HG03342 (cell line): ENCODE results near the gene RNF175.
A peak's percentile ranks its signal among the peaks of the same experiment; 100 is the strongest.

Source experiments
- ATAC-seq: cut with Tn5 transposase; IDR thresholded peaks from one replicate; pipeline ENCODE4 v1.9.1; 2021; ENCODE audit warnings: mild to moderate bottlenecking, moderate library complexity; ENCODE audit not compliant: unreplicated experiment

The RNF175 gene

DNA sequence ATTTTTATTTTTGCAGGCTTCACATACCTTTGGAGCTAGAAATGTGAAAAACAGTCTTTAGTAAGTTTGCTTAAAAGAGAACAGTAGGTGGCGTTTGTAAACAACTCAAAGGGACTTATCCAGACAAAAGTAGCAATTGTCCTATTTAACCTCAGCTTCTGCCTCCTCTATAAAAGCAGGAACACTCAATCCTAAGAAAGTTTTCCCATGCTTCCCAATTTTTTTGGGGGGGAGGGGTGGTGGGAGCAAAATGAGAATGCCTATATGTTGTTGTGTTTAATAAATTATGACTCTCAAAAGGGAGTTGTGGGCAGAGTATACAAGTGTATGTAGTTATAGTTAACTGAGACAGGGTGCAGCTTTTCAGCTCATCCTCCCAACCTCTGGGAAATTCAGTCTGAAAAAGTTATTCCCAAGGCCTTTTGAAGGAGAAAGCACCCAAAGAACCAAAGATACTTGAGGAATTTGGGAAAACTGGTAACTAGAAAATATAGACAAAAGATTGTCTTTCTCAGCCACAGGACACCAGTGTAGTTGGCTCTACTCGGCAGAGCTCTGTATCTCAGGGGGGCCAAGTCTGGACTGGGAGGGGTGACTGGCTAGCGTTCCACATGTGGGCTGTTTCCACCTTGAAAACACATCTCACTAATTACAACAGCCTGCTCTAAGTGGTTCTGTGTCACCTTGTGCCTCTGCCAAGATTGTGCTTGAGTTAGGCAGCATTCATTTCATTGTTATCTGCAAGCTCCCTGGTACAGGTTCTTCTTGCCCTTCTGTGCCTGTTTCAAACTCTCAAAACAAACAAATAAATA lies 26.3 kb upstream of the RNF175 start:
- ATAC-seq = no peak

DNA sequence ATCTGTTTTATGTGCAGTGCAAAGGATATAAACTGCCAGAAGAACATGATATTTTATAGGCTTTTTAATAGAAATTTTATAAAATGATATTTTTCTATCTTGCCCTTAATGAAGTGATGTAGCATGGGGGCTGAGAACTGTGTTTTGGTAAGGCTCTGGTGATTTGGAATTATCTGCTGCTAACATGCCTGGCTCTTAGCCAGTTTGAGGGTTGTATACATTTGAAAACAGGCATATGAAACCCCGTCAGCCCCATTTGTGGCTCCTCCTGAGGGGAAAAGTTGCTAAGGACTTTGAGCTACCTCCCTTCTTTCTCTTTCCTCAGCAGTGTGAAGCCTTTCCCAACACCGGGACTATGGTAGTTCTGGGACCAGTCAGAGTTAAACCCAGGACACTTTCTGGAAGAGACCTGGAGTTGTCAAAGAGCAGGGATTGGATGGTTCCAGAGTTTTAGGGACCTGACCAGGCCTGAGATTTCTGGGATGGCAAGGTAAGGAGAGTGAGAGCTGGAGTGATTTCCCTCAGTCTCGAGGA lies 24.4 kb upstream of the RNF175 start:
- no peak for ATAC-seq

DNA sequence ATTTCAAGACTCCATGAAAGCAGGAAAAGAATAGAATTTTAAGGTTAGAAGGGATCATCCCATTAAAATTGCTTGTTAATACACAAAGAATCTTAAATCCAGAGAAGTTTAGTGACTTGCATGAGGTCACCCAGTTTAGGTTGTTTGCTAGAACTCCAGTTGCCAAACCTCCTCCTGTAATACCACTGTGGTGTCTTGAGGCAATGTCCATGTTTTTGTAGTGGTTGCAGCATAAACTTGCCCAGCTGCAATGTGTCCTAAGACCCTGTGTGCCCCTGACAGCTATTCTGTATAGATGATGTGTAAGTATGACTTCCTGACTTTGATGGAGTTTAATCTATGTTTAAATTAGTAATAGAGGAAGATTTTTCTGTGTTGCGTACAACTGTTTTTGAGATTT lies 22.8 kb upstream of the RNF175 start:
- no peak for ATAC-seq

DNA sequence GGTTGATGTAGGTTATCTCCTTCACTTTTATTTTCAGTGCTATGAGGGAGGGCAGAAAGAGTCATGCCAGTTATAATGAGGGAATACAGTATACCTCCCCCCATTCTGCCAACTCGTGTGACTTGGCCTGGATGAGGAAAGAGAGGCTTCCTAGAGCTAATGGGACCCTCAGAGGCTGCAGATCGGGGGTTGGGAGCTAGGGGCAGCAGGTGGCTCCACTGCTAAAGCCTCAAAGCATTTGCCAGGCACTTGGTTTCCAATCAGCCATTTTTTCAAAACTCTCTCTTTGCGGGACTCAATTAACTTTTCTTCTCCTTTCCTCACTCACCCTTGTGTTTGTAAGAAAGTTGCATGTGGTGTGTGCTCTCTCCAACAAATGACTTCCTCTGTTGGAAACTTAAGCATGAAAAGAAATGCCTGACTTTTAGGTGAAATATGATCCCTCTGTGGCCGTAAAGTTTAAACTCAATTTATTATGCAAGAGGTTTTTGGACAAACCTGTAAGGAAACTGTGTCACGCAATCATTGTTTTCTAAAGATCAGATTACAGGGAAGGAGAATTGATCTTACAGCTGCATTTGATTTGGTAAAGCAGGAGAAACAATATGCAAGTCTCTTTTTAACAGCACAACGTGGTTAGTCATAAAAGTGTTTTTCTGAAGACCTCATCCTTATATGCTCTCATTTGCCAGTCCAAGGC lies 22.0 kb upstream of the RNF175 start:
- ATAC-seq = no peak

DNA sequence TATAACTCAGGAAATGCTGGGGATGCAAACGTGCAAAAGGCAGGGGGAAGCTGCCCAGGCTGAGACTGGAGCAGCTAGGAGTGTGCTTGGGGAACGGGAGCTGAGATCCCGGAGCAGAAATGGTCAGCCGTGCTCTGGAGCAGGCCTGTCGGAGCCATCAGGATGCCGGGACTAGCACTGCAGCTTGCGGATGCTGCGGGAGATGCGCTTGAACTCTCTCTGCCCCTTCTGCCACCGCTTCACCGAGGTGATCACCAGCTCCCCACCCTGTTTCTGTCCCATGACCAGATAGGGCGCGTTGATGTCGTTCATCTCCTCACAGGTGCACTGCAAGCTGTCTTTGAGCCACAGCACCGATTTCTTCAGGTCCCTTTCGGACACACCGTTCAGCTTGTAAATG lies 21.5 kb upstream of the RNF175 start:
- no peak for ATAC-seq

DNA sequence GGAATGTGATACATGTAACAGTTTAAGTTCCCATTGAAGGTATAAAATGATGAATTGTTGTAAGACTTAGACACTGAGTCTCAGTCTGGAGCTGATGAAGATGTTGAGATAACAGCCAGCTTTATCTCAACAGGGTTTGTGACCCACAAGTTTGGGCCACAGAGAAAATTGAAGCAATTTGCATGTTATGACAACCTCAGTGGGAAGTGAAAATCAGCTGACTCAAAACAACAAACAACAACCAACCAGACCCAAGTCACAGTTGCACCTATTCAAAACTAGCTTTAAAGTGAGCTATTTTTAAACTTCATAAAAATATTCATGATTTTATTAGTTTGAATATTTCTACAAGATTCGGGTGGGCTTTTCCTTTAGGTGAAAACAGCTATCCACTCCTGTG lies 21.1 kb upstream of the RNF175 start:
- peak; percentile 86 for ATAC-seq

DNA sequence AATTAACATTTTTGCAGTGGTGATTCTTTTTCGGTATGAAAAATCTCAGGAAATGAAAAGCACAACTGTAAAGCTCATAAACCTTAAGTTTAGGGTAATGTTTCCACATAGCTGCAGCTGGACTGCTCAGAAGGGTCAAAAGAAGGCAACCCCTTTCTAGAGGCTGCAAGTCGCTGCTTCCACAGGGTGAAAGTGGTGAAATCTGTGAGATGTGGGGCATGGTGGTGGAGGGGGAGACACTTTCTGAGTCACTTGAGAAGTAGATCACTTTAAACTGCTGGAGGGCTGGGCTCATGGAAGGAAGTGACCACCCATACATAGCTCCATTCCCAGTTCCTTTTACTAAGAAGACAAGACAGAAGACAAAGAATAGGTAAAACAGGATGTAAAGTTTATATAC lies 20.4 kb upstream of the RNF175 start:
- no peak for ATAC-seq

DNA sequence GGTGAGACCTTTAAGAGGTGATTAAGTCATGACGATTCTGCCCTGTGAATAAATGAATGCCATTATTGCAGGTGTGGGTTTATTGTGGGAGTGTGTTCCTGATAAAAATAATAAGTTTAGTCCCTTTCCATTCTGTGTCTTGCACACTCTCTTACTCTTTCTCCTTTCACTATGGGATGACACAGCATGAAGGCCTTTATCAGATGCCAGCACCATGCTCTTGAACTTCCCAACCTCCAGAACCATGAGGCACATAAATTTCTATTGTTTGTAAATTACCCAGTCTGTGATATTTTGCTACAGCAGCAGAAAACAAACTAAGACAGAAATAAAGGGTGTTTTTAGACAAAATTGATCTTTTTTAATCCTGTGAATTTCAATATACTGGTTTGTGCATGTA lies 18.6 kb upstream of the RNF175 start:
- ATAC-seq = no peak

DNA sequence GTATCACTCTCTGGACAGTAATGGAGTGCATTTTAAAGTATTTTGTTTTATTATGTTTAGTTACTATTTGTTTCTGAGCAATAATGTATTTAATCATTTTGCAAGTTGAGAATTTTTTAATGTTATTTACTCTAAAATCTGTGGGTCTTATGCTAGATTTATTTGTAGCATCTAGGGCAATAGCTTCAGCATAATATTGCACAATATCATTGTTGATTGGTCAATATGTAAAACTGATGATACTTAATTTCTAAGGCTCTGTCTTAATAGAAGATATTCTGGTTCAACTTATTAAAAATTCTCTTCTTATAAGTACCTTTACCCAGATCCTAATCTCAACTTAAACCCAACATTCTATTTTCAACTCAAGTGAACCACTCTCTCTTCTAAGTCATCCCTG lies 17.6 kb upstream of the RNF175 start:
- ATAC-seq = no peak

DNA sequence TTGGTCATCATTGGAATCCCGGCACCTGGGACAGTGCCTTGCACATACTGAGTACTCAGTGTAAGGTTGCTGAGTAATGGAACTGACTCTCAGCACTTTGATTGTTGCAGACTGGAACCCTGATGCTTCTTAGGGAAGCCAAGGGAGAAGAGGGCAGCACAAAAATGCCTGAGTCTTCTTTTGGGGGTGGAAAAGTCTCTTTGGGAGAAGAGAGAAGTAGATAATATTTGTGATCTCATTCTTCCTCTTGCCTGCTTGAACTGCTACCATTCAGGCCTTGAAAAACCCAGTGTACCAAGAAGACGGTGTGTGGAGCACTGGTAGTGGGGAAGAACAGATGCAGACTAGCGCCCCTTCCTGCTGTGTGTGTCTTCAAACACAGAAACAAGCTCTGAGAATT lies 16.8 kb upstream of the RNF175 start:
- ATAC-seq = no peak

DNA sequence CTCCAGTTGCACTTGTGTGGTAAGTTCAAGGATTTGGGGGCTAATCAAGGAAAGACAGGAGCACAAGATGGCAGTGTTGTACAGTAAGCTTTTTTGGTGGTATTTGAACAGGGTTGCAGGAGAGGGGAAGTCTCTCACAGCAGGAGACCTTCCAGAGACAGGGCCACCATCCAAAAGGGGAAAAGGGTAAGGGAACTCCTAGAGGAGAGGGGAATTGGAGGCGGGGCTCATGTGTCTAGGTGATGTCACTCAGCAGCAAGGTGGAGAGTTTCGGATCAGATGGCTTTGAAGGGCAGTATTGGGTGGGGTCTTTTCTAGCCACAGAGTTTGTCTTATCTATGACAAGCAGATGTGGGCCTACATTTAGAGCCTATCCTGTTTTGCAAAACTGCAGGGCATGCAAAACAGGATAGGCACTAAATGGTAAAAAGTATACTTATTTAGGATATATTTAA lies 13.4 kb upstream of the RNF175 start:
- no peak for ATAC-seq

DNA sequence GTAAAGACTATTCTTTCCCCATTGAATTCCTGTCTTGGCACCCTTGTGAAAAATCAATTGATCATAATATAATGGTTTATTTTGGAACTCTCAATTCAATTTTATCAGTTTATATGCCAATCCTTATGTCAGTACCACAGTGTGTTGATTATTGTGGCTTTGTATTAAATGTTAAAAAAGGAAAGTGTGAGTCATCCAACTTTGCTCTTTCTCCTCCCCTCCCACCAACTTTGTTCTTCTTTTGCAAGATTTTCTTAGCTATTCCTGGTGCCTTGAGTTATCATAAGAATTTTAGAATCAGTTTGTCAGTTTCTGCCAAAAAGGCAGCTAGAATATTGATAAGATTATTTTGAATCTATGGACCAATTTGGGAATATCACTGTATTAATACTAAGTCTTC lies 11.2 kb upstream of the RNF175 start:
- no peak for ATAC-seq

DNA sequence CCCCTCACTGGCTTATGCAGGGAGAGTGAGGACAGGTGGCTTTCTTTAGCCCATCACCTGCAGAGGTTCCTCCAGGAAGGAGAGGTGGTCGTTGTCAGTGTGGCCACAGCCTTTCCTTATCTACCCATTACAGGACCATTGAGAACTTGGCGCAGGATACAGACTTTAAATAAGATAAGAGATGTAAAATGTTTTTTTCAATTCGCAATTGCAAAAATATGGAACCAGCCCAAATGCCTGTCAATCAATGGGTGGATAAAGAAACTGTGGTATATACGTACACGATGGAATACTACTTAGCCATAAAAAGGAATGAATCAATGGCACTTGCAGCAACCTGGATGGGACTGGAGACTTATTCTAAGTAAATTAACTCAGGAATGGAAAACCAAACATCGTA lies 6.9 kb upstream of the RNF175 start:
- ATAC-seq = no peak

DNA sequence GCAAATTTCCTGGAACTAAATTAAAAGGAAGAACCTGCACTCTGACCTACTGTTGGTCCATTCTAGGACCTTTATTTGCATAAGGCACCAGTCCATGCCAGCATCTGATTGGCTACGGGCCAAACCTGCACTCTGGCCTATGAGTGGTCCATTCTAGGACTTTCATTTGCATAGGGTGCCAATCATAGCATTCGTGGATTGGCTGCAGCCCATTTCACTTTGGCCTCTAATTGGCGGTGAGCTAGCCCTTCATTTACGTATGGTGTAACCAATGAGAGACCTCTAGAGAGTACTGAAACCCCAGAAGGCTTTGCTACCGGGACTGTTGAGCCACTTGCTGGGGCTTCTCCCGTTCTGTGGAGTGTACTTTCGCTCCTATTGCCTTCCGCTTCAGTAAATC lies 6.1 kb upstream of the RNF175 start:
- ATAC-seq = no peak

DNA sequence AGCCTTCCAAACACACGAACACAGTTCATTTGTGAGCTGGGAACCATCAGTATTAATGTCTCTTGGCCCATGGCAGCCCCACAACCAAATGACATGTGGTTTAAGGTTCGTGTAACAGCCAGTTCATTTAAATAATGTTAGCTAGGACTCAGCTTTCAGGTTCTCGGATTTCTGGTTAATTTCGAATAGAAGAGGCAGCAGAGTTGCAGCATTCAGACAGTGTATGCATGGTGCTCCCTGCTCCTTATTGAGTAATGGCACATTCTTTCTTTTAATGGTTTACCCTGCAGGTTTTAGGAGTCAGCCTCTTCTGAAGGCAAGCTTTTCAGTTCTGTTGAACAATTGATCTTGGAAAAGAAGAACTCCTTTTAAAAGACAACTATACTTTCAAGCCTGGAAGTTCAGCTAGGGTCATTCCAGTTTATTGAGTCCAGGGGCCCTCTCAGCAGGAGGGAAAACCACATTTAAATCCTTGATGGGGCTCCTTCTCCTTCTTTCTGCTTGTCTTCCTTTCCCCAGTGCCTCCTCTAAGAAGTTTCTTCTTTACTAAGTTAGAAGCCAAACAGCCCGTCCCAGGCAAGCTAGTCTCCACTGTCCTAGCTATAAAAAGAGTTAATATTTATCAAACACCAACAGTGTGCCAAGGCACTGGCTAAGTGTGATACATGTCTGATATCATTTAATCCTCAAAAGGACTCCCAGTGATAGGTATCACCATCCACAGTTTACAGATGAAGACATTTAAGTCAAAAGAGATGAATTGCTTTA lies 5.0 kb upstream of the RNF175 start:
- no peak for ATAC-seq

DNA sequence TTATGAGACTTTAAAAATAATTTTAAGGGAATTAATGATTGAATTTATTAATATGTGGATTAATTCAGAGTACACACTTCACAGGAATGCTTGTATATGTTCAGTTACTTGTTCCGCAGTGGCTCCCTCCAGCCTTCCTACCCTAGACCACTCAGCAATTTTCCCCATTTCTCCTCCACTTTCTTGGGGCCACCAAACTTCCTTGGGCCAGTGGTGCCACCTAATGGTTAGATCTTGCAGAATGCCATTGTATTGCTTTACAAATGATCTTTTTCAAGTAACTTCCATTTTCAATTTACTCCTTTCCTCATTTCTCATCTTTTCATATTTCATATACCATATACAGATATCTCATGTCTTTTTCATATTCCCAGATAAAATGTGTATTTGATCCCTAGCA lies 3.6 kb upstream of the RNF175 start:
- no peak for ATAC-seq

DNA sequence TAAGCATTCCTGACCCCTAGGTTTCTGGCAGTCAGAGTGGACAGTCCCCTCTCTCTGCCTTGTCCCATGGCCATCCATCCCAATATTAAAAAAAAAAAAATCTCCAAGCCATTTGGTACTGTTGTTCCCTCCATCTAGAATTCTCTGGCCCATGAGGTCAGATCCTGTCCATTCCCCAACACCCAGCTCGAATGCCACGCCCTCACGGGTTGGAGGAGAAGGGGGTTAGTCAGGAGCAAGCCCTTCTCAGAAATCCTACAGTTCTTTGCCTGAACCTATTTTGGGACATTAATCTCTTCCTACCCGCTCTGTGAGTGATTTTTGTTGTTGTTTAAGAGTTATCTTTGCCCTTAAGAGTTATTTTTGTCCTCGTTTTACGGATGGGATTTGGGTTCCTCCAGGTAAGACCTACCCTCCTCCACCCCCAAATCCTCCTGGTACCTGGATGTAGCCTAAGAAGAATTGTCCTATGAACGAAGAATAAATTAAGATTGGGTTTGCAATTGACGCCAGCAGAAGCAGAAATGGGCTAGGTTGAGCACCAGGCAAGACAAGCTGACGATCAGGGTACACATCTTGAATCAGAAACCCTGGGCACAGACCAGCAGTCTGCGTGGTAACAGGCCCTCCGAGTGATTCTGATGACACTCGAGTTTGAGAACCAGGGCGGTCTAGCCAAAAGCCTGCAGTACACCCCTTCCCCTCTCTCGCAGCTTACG lies 977 bp downstream of the RNF175 start:
- no peak for ATAC-seq

DNA sequence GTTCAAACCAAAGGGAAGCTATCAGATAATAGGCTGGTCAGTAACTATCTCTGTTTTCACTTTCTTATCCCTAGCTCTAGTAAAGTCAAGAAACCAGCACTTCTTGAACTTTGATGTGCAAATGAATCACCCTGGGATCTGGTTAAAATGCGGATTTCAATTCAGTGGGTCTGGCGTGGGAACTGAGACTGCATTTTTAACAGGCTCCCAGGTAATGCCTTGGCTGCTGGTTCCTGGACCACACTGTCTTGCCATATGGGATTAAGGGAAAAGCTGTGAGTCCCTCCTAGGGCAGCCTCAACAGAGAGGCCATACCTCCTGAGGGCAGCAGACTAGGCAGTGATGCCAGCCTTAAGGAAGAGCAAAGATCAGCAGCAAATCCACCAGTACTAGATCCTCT lies 1.7 kb downstream of the RNF175 start:
- ATAC-seq = no peak

DNA sequence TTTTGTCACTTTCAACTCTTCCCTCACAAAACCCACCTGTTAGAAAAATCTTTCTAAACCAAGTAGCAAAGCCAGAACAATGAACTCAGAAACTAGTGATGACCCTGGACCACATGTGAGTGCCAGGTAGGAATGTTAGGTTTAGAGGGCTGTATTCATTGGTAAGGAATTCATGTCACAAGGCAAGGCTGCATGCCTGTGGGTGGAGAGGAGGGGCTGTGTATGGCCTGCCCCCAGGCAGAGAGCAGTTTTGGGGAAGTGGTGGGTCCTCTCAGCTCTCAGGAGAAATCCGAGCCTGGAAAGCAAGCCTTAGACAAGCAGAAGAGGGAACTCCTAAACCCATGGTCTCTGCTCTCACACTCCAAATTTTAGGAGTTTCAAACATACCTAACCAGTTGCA lies 2.4 kb downstream of the RNF175 start:
- ATAC-seq = no peak

DNA sequence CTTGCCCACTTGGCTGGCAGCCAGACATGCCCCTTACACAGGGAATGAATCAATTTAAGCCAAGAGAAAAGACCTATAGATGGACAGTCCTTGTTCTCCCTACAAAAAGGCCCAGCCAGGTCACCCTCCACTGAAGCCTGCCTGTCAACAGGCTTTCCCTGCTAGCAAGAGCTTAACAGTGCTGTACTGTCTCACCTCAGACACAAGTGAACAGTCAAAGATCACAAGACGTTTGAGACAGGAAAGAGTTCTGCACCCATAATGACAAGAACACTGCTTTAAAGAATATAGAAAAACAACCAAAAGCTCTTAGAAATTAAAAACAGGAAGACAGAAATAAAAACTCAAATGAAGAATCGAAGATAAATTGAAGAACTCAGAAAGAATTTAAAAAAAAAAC lies 4.6 kb downstream of the RNF175 start:
- no peak for ATAC-seq
